GM15510 (cell line): ENCODE results near the gene KRTAP12-3.

Experiments
- POLR2A ChIP-seq: IDR thresholded peaks from 3 replicates; pipeline ENCODE4 v1.6.1; 2011; ENCODE audit warnings: borderline replicate concordance; ENCODE audit not compliant: insufficient read length; ENCODE audit errors: extremely low read depth

Gene KRTAP12-3, protein sequence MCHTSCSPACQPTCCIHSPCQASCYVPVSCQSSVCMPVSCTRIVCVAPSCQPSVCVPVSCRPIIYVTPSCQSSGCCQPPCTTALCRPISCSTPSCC

DNA sequence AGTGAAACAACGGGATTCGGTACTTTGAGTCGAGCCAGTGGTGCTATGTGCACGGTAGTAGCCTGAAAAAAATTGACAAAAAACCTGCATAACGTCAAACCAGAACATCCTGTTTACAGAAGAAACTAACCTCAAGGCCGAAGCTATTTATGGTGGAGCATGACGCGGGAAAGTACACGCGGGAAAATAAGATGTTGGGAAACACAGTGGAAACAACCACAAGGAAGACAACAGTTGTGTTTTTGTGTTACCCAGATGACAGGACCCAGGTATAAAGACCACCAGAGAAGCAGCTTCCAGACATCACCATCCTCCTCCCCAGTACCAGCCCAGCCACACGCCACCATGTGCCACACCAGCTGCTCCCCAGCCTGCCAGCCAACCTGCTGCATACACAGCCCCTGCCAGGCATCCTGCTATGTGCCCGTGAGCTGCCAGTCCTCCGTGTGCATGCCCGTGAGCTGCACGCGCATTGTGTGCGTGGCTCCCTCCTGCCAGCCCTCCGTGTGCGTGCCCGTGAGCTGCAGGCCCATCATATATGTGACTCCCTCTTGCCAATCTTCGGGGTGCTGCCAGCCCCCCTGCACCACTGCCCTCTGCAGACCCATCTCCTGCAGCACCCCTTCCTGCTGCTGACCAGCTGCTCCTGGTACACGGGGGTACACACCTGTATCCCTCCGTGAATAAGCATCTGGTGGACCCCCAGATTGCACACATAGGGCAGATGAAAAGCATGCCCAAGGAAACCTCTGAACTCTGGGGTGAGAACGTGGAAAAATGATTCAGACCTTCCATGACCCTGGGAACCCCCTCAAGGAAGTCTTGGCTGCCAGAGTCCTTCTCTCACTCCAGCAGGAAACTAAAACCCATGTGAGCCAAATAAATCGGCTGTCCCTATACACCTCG is at the start of gene KRTAP12-3:
Gene KRTAP12-3 (plus strand): TSS at position 298 of the 906 bp plus-strand sequence. CDS start 48 bp downstream, at position 346.
- no peak for TF ChIP-seq POLR2A

DNA sequence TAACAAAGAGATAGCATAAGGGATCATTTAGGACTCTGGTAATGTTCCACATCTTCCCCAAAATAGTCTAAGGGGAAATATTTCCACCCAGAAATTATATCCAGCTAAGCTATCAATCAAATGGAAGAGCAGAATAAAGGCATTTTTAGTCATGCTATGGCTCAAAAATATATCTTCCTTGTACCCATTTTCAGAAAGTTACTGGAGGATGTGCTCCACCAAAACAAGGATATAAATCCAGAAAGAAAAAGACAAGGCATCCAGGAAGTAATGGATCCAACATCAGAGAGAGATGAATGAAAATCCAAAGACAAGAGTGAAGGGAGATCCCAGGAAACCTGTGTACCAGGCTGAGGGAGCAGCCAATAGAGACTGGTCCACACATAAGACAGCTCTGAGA is 48.5 kb upstream of the KRTAP12-3 start:
- TF ChIP-seq POLR2A = no peak

DNA sequence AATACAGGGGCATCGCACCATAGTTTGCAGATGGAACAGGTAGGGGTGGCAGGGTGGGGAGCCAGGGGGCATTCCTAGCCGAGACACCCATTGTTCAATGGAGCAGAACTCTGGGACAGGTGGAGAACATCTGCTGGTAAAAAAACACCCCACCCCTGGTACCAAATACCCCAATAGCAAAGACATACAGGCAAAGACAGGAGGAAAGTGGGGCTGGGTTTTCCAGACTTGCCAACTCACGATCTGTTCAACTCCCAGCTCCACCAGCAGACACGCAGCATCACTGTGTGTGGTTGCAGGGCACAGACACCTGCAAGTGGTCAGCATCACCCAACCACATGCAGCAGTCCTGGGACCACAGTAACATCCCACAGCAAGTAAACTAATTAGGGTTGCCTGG is 46.2 kb upstream of the KRTAP12-3 start:
- no peak for TF ChIP-seq POLR2A

DNA sequence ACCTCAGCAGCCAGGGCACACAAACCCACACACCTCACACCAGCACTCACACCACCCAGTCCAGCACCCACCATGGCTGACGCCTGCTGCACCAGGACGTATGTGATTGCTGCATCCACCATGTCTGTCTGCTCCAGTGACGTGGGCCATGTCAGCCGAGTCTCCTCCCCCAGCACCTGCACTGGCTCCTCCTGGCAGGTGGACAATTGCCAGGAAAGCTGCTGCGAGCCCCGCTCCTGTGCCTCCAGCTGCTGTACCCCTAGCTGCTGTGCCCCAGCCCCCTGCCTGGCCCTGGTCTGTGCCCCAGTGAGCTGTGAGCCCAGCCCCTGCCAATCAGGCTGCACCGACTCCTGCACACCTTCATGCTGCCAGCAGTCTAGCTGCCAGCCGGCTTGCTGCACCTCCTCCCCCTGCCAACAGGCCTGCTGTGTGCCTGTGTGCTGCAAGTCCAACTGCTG is 45.7 kb upstream of the KRTAP12-3 start, which contains the start of gene KRTAP10-8:
Gene KRTAP10-8 (plus strand): TSS at position 51 of the 458 bp plus-strand sequence. CDS start 22 bp downstream, at position 73.
- TF ChIP-seq POLR2A = no peak

DNA sequence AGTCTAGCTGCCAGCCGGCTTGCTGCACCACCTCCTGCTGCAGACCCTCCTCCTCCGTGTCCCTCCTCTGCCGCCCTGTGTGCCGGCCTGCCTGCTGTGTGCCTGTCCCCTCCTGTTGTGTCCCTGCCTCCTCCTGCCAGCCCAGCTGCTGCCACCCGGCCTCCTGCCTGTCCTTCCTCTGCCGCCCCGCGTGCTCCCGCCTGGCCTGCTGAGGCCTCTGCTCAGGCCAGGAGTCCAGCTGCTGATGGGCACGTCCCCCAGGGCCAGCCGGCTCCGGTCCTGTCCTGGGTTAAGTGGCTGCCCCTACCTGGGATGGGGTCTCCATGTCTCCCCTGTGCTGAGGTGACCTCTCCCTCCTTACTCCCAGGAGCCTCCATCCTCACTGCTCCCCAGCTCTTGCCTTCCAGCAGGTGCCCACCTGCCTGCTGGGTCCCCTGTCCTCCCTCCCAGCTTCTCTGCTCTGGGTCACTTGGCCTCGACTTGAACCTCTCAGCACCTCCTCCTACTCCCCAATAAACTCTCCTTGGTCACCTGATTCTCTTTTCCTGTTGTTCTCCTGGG is 45.0 kb upstream of the KRTAP12-3 start:
- TF ChIP-seq POLR2A = no peak

DNA sequence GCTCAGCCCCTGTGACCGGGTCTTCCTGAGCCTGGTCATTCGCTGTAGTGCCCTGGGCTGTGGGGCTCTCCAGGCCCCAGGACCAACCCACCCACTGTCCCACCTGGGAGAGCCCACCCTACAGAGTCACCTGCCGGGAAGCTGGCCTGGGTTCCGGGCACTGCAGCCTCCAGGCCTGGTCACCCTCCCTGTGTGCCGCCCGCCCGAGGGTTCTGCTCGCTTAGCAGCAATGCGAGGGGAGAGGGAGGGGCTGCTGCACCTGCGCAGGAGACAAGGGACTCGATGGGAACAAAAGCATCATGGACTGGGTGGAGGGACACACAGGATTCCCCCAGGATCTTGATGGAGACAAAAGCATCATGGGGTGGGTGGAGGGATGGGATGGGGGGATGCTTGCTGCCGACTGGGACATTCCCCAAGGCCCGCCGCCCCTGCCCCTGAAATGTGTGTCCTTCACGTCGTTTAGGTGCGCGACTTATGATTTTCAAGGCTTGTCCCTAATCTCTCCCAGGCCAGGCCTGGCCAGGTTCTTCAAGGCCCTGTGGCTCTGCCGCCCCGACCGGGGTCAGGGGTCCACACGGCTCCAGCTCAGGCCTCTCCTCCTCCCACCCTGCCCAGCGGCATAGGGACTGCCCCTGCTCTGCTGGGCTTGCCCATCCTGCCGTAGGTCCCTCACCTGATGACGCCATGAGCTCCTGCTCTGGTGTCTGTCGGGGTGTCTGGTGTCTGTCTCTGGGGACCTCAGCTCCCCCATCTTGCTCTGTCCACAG is 44.2 kb upstream of the KRTAP12-3 start:
- no peak for TF ChIP-seq POLR2A

DNA sequence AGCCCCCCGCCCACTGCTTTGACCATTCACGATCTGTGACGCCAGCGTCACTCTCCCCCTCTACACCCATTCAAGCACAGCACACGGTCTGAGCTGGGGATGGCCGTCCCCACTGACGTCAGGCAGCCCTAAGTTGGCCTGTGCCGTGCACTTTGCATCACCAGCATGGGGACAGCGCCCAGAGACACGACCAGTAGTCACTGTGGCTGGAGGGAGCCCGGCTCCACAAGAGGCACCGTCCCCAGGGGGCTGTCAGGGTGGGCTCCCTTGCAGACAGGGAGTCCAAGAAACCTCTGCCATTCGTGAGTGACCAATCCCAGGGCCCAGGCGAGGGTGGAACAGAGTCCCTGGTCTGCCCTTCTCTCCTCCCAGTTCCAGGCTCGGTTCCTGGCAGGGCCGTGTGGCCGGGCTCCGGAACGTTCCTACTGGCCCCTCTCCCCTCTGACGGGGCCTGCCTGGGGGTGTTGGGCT is 43.5 kb upstream of the KRTAP12-3 start:
- no peak for TF ChIP-seq POLR2A

DNA sequence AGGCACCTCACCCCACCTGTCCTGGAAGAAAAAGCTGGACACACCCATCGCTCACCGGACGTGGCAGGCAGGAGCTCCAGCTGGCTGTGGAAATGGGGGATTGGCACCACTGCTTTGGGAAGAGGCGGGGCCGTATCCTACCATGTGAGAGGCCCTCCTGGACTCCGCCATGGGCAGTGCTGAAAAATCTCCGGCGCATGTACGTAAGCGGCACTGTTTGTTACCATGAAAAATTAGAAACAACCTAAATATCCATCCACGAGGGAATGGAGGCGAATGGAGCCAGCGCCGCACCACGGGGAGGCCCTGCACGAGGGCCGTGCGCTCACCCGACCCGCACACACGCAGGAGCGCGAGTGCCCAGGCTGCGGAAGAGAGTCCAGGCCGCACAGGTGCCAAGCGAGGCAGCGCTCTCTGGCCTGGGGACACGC is 42.8 kb upstream of the KRTAP12-3 start:
- TF ChIP-seq POLR2A = no peak

DNA sequence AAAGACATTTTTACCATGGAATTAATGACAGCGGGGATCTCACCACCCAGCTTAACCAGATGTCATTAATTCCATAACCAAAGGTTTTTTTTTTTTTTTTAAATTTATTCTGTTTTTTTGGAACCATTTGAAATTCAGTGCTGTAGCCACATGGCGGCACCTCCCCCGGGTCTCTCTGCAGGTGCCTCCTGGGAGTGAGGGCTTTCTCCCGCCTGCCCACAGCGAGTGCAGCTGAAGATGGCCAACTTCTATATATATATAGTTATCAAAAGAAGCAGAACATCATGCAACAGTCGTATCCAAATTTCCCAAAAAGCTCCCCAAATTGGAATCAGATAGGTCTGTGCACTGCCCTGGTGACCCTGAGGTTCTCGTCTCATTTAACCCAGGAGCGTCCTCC is 42.3 kb upstream of the KRTAP12-3 start:
- TF ChIP-seq POLR2A = no peak

DNA sequence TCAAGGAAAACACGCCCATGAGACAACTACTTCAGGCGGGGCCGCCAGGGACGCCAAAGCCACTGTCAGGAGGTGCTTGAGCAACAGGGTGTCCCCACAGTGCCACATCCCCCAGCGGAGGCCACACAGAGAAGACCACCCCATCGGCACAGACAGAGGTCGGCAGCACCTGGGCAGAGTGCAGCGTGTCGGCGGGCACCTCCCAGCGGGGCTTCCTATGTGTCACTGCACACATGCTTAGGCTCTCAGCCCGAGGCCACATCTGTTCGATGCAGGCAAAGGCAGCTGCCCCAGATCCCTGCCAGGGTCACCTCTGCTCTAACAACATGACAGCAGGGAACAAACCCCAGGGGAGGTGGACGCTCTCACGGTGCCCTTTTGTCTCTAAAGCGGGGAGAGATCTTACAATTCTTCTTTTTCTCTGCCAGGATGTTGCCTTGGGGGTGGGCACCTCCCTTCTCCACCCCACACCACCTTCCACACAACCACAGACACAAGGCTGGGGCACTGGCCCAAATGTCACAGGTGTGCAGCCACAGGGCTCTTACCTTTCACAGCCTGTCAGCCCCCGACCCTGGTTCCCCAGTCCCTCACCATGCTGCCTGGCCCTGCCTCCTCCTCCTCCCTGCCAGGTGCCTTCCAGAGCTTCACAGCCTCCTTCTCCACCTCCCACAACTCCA is 41.7 kb upstream of the KRTAP12-3 start:
- TF ChIP-seq POLR2A = no peak

DNA sequence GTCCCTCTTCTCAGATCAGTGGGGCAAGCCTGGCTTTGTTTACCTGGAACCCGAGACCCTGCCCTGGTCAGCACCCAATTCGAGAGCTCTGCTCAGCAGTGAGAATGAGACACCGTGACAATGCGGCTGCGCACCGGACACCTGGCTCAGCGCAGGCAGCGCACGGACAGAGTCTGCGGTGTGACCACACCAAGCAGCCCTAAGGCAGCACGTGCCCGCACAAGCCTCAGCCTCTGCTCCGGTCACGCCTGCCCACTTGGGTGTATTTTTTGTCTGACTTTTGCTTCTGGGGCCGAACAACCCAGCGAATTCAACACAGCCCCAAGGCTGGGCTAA is 41.2 kb upstream of the KRTAP12-3 start:
- TF ChIP-seq POLR2A = no peak

DNA sequence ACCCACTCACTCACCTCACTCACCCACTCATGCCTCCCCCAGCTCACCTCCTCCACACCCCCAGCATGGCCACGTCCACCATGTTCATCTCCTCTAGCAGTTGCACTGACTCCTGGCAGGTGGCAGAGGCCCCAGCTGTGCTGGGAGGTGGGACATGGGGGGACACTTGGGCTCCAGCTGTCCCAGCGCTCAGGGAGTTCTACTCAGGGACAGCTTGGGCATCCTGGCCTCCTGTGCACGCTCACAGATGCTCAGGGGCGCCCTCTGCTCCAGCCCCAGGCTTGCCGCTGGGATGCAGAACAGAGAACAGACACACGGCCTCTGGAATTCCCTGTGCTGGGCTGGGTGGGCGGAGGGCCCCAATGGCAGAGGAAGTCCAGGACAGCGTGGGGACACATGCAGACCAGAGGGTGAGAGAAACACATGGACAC is 40.6 kb upstream of the KRTAP12-3 start:
- TF ChIP-seq POLR2A = no peak

DNA sequence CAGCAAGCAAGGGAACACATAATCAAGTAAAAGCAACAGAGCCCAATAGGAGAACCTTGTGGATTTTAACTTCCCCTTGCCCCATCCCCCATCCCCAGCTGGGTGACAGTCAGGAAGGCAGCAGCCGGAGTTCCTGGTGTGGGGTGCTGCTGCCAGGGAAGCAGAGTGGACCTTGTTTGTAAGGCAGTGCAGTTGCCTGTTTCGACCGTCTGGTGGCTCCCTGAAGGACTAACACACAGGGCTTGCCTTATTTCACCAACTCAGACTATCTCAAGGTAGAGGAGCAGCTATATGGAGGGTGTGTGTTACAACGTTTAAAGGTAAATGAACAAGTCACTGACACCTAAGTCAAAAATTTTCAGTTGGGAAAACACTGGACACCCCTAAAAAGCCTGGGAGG is 39.2 kb upstream of the KRTAP12-3 start:
- TF ChIP-seq POLR2A = no peak

DNA sequence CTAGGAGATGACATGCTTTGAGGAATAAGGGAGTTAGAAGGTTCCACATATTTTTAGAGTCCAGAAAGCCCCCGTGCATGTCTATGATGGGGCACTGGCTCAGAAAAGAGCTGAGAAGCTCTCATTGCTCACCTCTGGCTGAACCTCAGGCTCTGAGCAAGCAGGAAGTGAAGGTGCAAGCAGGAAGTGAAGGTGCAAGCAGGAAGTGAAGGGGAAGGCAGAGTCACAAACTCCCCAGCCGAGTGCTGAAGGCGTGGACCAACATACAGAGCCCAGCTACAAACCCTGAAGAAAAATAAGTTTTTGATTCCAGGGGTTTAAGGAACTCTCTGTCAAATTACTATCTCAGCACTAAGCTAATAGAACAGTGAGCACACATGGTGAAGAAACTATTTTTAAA is 38.8 kb upstream of the KRTAP12-3 start:
- no peak for TF ChIP-seq POLR2A
